Measurements from ENCODE around the gene SLC35G1.

Gene SLC35G1, protein sequence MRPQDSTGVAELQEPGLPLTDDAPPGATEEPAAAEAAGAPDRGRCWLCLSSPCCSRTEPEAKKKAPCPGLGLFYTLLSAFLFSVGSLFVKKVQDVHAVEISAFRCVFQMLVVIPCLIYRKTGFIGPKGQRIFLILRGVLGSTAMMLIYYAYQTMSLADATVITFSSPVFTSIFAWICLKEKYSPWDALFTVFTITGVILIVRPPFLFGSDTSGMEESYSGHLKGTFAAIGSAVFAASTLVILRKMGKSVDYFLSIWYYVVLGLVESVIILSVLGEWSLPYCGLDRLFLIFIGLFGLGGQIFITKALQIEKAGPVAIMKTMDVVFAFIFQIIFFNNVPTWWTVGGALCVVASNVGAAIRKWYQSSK

DNA sequence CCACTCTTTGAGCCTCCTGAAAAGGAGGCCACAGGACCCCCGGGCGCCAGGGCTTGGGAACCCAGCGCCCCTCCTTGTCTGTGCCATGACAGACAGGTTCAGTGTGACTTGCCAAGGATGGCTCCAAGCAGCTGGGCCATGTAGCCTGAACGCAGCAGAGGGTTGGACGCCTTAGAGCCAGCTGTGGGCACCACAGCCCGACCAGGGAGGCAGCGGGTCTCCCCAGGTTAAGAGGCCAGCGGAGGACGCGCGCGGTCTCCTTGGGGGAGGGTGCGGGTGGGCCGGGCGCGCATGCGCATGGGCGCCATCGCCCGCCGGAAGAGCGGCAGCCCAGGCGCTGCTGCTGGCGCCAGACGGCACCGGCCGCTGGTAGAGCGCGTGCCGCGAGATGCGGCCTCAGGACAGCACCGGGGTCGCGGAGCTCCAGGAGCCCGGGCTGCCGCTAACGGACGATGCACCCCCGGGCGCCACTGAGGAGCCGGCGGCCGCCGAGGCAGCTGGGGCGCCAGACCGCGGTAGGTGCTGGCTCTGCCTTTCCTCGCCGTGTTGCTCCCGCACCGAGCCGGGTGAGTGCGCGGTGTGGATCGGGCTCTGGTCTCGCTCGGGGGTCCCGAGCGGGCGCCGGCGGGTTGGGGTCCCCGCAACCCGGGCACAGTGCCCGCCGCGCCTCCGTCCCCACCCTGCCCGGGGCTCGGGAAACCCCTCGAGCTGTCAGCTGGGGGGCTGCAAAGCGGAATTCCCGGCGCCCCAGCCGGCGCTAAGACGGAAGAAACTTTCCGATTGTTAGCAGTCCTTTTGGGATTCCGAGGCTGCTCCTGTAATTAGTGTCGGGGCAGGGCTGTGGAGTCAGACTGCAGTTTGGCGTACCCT lies at the start of gene SLC35G1:
Gene SLC35G1, plus strand, starts transcription at position 333 of the 870 bp plus-strand sequence. Its CDS starts 56 bp downstream, at position 389.
- peak; percentile 42 for DNase-seq (ENCODE audit: low read depth)

DNA sequence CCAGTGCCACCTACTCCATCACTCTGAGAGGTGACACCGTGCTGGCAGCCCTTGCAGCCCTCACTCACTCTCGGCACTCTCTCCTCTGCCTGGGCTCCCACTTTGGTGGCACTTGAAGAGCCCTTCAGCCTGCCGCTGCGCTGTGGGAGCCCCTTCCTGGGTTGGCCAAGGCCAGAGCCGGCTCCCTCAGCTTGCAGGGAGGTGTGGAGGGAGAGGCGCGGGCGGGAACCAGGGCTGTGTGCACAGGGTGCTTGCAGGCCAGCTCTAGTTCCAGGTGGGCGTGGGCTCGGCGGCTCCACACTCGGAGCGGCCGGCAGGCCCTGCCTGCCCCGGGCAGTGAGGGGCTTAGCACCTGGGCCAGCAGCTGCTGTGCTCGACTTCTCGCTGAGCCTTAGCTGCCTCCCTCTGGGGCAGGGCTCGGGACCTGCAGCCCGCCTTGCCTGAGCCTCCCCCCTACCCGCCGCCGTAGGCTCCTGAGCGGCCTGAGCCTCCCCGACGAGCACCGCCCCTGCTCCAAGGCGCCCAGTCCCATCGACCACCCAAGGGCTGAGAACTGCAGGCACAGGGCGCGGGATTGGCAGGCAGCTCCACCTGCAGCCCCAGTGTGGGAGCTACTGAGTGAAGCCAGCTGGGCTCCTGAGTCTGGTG lies 48.7 kb upstream of the SLC35G1 start:
- DNase-seq (ENCODE audit: low read depth), result no peak

DNA sequence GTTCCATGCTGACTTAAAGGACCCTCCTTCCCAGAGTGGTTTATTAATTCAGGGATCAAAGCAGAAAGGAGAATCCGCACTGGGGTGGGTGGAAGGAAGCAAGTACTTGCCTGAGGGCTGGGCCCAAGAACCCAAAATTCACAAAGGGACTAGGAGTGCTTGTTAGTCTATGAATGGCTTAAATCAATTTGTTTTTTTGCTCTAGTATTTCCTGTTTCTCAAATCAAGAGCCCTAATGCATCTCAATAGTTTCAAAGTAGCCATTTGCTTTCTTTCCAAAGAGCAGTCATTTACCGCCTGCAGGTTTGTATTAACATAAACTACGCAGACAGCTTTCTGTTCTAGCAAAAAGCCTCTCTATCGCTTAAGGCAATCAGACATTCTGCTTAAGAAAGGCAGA lies 44.2 kb upstream of the SLC35G1 start:
- DNase-seq (ENCODE audit: low read depth), result no peak

DNA sequence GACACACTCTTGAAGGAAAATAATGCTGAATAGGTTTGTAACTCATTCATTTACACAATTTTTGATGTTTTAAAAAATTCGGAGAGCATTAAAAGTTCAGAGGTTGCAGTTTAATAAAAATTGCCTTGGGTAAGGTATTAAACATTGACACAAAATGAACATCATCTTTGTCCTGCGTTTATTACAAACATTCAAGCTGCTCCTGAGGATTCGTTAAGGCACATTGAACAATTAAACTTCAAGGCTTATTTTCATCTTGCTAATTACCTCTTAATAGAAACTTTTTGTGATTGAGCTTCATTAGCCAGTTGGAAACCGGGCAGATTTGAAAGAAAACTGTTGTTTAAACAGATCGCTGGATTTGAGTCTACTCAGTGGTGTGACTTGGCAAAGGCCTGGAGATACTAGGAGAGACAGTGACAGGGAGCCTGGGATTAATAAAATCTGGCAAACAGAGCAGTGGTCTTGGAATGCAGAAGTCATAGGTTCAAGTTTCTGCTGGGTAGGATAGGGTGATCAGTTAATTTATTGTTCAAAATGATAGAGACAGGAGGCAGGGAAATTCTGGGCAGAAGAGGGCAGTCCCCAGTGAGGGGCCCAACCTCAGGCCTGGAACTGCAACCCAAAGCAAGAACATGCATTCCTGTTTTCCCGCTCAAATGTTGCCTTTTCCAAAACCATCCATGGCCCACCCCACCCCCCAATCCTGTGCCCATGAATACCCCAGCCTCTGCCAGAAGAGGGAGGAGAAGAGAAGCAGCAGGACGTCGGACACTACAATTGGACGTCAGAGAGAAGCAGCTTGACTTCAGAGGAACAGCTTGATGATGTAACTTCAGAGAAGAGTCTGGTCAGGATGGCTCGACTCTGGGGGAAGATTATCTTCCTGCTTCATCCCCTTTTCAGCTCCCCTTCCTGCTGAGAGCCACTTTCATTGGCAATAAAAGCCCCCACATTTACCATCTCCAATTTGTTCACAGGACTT lies 43.5 kb upstream of the SLC35G1 start:
- DNase-seq (ENCODE audit: low read depth), result no peak

DNA sequence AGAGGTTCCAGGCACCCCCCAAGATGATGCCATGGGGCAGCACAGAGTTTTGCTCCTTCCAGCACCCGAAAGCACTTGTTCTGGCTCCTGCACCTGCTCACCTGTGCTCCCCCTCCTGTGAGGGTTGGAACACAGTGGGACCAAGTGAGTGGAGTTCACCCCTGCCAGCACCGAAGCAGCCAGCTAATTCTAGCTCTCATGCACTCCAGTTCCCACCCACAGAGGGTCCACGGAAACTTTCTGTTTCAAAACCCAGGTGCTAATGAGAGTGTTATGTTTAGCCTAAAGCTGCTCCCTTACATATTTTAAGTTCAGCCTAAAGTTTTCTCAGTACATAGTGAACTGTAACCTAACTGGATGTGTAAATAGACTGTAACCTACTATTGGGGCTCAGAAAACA lies 42.6 kb upstream of the SLC35G1 start:
- no peak for DNase-seq (ENCODE audit: low read depth)

DNA sequence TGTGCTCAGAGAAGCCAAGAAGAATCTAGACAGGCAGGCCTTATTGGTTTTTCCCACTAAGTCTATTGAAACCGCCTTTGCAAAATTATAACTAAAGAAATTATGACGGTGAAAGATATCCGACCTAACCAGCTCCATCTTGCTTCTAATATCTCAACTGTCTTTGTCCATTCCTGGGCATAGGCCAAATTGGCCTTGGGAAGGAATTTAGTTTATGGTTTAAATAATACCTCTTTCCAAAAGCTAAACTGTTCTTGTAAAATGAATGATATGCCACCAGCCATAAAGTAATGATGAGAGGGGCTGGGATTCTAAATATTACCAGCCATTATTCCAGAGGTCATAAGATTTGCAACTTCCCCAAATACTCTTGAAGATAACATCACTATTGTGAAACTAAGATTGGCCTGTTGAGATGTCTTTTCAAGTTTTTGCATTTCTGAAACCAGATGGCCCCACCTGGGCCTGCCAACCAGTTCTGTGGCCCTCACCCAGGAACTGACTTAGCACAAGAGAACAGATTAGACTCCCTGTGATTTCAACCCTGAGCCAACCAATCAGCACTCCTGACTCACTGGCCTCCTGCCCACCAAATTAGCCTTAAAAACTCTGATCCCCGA lies 41.2 kb upstream of the SLC35G1 start:
- no peak for DNase-seq (ENCODE audit: low read depth)

DNA sequence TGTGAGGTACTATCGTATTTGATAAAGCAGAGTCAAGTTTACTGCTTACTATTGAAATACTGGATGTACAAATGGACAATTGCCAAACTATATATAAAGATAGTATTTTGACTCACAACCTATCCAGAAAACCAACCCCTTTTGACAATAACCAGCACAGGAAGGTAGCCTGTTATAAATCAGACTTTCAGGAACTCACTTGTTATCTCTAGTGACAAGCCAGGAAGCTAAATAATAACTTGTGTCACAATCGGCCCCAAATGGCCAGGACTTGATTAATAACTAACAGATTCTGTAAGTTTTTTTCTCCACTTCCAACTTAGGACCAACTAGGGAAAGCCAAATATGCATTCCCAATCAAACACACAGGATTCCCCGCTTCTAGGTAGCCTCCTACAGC lies 38.8 kb upstream of the SLC35G1 start:
- no peak for DNase-seq (ENCODE audit: low read depth)

DNA sequence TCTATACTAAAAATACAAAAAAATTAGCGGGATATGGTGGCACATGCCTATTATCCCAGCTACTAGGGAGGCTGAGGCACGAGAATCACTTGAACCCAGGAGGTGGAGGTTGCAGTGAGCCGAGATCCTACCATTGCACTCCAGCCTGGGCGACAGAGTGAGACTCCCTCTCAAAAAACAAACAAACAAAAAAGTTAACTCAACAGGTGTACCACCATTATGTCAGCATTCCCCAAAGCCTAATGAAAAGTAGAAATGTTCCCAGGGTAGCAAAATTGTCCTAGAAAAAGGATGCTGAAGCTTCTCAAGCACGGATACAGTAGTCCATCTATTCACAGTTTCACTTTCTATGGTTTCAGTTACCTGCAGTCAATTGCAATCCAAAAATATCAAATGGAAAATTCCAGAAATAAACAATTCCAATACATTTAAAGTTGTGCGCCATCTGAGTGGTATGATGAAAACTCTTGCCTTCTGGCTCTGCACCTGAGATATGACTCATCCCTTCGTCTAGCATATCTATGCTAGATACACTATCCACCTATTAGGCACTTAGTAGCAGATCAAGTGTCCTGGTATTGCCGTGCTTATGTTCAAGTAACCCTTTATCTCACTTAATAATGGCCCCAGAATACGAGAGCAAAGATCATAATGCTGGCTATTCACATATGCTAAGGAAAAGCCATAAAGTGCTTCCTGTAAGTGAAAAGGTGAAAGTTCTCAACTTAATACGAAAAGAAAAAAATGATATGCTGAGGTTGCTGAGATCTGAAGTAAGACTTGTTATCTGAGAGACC lies 37.2 kb upstream of the SLC35G1 start:
- DNase-seq (ENCODE audit: low read depth), result no peak

DNA sequence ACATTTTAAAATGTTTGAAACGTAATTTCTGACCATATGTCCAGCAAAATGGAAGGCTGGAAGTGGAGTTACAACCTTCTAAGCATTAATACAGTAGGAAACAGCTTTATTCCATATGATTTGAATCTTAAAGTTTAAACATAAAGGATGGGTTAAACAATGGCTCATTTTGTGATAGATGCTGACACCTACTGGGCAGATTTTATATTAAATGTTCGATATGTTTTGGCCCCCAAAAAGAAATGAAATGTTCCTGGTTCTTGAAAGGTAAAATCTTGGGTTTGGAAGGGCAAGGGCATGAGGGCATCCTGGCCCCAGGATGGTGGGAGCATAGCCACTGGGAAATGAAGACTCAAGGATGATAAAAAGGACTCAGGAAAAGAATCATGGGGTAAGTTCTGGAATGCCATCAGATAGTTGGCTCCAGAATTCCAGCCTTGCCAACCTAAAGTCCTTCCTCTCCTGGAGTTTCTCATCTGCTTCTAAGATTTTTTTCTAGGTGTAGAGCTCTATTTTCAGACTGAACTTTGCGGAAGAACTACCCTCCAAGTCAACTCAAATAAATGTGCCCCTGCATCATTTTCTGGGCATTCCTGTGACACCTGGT lies 34.6 kb upstream of the SLC35G1 start:
- no peak for DNase-seq (ENCODE audit: low read depth)

DNA sequence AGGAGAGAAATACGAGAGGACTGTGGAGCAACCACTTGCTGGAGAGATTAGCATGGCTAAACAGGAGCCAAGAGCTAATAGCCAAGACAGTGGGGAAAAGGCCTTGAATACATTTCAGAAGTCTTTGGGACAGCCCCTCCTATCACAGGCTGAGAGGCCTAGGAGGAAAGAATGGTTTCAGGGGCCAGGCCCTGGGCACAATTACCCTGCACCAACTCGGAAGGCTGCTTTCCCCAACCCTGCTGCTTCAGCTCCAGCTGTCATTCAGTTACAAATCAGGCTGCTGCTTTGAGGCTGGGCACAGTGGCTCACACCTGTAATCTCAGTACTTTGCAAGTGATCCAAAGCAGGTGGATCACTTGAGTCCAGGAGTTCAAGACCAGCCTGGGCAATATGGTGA lies 32.0 kb upstream of the SLC35G1 start:
- DNase-seq (ENCODE audit: low read depth), result no peak

DNA sequence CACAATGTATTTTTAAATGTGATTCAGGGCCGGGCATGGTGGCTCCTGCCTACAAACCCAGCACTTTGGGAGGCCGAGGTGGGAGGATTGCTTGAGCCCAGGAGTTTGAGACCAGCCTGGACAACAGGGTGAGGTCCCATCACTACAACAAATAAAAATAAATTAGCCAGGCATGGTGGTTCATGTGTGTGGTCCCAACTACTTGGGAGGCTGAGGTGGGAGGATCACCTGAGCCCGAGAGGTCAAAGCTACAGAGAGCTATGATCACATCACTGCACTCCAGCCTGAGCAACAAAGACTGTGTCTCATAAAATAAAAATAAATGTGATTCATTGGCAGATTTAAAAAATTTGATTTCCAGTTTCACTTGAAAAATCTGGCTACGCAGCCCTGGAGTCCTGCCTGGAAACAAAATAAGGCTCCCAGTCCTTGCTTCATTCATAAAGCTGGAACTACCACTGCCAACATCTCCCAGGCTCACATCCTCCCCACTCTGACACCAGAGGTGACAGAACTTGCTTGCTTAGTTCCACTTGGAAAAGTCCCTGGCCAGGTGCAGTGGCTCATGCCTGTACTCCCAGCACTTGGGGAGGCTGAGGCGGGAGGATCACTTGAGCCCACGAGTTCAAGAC lies 27.9 kb upstream of the SLC35G1 start:
- no peak for DNase-seq (ENCODE audit: low read depth)

DNA sequence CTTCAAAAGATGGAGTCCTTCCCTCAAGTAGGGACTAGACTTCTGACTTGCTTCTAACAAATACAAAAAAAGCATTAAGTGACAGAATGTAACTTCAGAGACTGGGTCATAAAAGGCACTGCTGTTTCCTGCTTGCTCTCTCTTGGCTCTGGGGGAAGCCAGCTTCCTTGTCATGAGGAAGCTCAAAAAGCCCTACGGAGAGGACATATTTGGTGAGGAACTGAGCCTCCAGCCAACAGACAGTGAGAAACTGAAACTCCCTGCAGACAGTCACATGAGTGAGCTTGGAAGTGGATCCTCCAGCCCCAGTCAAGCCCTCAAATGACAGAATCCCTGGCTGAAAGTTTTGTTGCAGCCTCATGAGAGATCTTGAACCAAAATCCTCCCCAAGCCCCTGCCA lies 26.3 kb upstream of the SLC35G1 start:
- no peak for DNase-seq (ENCODE audit: low read depth)

DNA sequence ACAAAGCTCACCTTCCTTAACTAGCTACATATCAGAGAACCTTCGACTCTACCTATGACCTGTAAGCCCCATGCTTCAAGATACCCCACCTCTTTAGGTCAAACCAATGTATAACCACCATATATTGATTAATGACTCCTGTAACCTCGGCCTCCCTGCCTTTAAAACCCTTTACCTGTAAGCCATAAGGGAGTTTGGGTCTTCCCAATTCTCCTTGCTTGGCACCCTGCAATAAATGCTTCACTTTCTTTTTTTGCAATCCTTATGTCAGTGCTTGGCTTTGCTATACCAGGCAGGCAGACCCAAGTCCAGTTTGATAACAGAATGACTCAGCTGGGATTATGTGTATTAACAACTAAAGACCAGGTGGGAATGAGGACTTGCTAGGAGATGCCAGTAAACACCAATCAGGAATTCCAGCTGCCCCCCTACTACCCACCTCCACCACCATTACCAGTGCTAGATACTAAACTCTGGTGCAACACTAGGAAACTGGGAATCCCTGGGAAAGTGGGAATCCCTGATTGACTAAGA lies 22.0 kb upstream of the SLC35G1 start:
- DNase-seq (ENCODE audit: low read depth), result peak; percentile 40

DNA sequence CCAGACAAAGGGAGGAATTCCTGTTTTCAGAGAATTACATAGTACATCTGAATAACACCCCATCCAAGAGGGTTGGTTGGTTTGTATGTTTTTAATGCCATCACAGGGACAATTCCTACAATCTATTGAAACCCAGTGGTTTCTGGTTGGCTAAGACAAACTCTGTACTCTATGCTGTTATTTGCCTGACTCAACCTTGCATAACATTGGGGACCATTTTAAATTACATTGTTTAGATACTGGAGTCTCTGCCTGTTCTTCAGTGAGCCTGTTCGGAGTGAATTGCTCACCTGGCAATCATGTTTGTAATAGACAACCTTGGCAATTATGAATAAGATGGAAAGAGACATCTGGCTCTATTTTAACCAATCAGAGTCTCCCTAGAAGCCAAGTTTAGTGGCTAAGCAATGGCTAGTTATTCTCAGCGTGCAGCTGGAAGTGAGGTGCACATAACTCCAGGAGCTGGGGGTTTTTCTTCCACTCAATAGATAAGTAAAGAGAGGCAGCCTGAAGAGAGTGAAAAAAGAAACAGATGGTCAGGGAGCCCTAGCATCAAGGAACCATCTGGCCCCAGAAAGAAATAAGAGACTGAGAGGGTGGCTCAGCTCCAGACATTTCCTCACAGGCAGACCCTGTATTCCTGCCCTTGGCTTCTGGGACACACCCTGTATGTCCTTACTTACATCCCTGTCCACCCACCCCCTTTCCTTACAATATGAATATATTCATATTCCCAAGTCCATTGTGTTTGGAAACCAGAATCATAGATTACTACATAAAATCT lies 21.2 kb upstream of the SLC35G1 start:
- DNase-seq (ENCODE audit: low read depth), result no peak

DNA sequence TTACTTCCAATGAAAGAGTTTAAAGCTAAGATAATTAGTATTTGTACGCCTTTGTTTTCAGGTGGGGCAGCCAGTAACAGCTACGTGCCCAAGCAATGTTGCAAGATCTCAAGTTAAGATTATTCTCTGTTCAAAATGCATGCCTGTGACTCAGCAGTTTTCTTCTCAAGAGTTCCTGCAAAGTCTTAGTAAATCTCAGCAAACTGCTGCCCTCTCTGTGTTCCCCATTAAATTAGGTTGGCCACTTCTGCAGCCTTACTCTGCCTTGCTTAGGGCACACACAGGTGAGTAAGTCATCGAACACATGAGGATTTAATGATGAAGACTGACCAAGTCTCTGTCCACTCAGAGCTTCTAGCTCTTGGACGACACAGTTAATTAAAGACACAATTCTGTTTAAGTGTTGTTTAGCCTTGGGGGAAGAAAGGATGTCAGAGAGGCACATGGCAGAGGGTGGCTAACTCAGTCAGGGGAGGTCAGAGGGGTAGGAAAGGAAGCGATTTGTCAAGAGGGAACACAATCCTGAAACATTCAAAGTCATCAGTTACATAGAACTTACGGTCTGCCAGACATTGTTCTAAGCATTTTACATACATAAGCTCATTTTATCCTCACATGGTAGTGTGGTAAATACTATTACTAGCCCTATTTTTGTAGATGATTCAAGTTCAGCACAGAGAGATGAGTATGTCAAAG lies 20.2 kb upstream of the SLC35G1 start:
- peak; percentile 79 for DNase-seq (ENCODE audit: low read depth)

DNA sequence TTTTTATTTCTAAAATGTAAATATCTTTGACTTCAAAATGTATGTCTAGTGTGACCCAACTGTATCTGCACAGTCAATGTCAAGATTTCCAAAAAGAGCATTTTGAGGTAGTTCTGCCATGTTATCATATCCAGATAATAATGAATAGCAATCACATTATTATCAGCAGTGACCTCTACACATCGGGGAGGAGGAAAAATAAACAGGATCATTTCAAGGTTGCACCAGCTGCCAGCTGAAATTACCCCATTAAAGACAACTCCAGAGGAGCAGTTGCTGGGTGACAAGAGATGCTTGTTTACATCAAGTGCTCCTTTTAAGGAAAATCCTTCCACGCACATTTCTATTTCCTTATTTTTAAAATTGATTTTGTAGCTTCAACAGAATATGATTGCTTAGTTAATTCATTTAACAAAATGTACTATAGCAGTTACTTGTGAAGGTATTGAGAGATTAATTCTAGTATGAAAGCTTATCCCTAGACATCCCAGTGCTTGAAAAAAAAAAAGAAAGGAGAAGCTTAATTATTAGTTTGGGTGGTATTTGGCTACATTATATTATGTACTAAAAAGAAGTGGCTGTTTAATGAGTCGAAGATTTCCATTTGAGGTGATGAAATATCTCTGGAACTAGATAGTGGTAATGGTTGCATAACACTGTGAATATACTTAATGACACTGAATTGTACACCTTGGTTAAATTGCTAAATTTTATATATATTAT lies 19.3 kb upstream of the SLC35G1 start:
- DNase-seq (ENCODE audit: low read depth), result peak; percentile 42

DNA sequence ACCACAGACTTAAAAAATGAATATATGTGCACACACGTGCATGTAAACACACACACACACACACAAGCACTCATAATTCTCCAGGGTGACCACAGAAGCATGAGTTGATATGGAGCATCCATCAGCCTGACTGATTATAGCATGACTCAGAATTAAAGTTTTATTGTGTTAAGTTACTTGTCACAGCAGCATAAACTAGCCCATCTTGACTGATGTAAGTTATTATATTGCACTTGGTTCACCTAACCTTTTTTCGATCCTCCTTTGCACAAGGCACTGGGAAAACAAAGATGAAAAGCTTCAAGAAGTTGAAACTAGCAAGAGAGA lies 18.8 kb upstream of the SLC35G1 start:
- no peak for DNase-seq (ENCODE audit: low read depth)

Measured in amniotic epithelial cell (primary cell).